Prostate gland (tissue), 2 donors: ENCODE results near the gene ME3. TPM values are rescaled to one million over a fixed set of nuclear protein-coding genes. Genes with fewer than 3 reads are reported as not detected.

Experiments
- DNase-seq: peaks from one replicate; pipeline ENCODE4 v3.0.0-alpha.2; 2019; ENCODE audit warnings: low spot score
- H3K27ac ChIP-seq, 2 donors: fragments of 200-600 bp; sonication (generic); 2 replicates each; pipeline ENCODE4 v1.5.1; 2017 to 2019
- H3K27me3 ChIP-seq: fragments of 200-600 bp; sonication (generic); replicated peaks from 2 replicates; pipeline ENCODE4 v1.5.1; 2019; ENCODE audit not compliant: insufficient read depth
- H3K36me3 ChIP-seq, 2 donors: fragments of 200-600 bp; sonication (generic); 1 replicate in 1 of 2; 2 replicates in 1 of 2; pipeline versions ENCODE4 v1.5.1 to v1.8.1; 2017 to 2019
- H3K4me1 ChIP-seq: fragments of 200-600 bp; sonication (generic); replicated peaks from 2 replicates; pipeline ENCODE4 v1.5.1; 2019
- H3K4me3 ChIP-seq, 2 donors: fragments of 200-600 bp; sonication (generic); 2 replicates each; pipeline ENCODE4 v1.5.1; 2017 to 2019
- H3K9me3 ChIP-seq: fragments of 200-600 bp; sonication (generic); 2 replicates; pipeline ENCODE4 v1.5.1; 2017
- POLR2A ChIP-seq: fragments of 450-650 bp; IDR thresholded peaks from one replicate; pipeline ENCODE4 v1.6.1; 2016; ENCODE audit warnings: antibody characterized with exemption, mild to moderate bottlenecking
- POLR2AphosphoS5 ChIP-seq: sonication (generic); formaldehyde crosslinking; IDR thresholded peaks from one replicate; pipeline ENCODE4 v1.6.1; 2017; ENCODE audit warnings: antibody characterized with exemption
- WGBS: methylation state at CpG from one replicate; pipeline ENCODE4 v1.1.5; 2018; 5-methylcytosine and 5-hydroxymethylcytosine counted together
- intact Hi-C: fragments of 100-400 bp; cut with DNase I; formaldehyde crosslinking; loops from one replicate; pipeline ENCODE4 v1.14.2; 2022
- total RNA-seq, 2 donors: library from RNA; depleted of rRNA; stranded (reverse); fragments of >200 nt; gene quantifications; one replicate each; pipeline ENCODE4 v1.1.0, GENCODE V29; 2016
- TF ChIP-seq, protein P1 (sequence below), 4 experiments: fragments of 200-600 bp in 2 of 4; fragments of 450-650 bp in 2 of 4; sonication (generic) in 2 of 4; IDR thresholded peaks; 1 replicate in 3 of 4; 2 replicates in 1 of 4; pipeline ENCODE4 v1.5.1; 2016 to 2019; ENCODE audit warnings: antibody characterized with exemption in 4 of 4, mild to moderate bottlenecking in 2 of 4, moderate library complexity in 2 of 4

The ME3 gene
- total RNA-seq, 2 donors from 2014 or later: 31.4 to 107 TPM

DNA sequence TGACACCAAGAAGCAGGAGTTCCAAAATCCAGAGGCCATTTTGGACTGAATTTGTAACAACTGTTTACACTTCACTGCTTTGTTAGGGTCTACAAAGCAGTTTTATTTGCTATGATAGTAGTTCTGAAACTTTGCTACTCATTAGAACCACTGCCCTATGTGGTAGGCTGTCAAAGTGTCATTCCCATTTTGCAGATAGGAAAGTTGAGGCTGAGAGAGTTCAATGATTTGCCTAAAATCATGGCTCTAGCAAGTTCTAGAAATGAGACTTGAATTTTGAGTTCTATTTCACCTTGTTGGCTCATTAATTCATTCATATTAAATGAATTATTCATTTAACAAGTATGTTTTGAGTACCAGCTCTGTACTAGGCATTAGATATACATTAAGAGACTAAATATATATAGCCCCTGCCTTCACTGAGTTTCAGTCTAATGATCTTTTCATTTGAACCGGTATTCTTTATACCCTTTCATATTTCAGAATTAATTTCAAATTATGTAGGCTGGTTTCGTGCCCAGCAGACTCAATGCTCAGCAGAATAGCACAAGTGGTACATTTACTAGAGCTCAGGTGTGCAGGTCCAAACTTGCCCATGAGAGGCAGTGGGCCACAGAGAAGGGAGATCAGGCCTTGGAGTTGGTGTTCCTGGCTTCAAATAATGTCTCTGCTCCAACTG is 93.5 kb downstream of the ME3 start:
- H3K27ac ChIP-seq: peak overlapping the region; percentile 18 to 39
- TF ChIP-seq, protein P1, sequence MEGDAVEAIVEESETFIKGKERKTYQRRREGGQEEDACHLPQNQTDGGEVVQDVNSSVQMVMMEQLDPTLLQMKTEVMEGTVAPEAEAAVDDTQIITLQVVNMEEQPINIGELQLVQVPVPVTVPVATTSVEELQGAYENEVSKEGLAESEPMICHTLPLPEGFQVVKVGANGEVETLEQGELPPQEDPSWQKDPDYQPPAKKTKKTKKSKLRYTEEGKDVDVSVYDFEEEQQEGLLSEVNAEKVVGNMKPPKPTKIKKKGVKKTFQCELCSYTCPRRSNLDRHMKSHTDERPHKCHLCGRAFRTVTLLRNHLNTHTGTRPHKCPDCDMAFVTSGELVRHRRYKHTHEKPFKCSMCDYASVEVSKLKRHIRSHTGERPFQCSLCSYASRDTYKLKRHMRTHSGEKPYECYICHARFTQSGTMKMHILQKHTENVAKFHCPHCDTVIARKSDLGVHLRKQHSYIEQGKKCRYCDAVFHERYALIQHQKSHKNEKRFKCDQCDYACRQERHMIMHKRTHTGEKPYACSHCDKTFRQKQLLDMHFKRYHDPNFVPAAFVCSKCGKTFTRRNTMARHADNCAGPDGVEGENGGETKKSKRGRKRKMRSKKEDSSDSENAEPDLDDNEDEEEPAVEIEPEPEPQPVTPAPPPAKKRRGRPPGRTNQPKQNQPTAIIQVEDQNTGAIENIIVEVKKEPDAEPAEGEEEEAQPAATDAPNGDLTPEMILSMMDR (IDR thresholded peaks at IDR 0.05): no peak
- TF ChIP-seq POLR2A: no peak
- TF ChIP-seq POLR2AphosphoS5: no peak
- H3K4me1 ChIP-seq: no peaks in the 10 kb centered on the region
- H3K9me3 ChIP-seq: no peaks in the 10 kb centered on the region
- no peak for DNase-seq
- H3K27me3 ChIP-seq: no peaks in the 10 kb centered on the region
- no peaks in the 10 kb centered on the region for H3K36me3 ChIP-seq
- no peak overlapping the region for H3K4me3 ChIP-seq
- intact Hi-C loops: no loop called here
- WGBS: 97% methylated on average over 2 of the region's 2 CpGs

DNA sequence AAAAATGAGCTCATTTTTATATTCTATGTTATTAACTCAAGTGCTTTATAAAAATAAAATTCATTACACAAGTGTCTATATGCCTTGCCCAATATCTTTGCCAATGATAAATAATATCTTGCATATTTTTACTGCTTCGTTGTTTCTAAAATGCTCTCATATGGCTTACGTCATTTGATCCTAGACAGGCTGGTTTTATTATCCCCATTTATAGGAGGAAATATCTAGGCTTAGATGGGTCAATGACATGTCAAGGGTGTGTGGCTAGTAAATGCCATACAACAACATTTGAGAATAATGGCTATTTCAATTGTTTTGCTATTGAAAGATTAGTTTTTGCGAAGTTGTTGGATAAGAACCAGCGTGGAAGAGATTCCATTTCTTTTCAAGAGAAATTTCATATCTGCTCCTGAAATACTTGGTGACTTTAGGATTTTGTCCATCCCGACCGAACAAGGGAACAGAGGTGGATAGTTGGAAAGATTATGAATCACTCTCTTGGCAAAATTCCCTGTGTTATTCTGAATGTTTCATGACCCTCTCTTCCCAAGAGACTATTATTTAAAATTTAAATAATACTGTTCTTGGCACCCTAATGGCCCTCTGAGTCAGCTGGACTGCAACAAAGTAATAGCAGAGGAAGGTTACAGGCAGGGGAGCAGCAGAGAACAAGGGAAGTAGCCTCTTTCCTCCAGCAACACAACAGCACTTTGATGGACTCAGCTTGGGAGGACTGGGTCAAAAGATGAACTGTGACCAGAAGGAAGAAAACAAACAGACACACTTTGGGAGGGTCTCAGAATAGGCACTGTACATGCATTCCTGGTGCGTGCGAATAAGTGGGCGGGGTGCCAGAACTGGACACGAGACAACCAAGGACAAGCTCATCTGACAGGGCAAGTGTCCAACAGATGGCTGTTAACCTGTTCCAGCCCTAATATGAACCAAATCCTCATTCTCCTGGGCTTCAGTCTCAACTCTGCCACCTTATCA is 94.5 kb downstream of the ME3 start:
- WGBS: 38% methylated on average over 10 of the region's 10 CpGs
- Histone ChIP-seq H3K4me1 (no peaks in the 10 kb centered on the region), H3K27ac (peak overlapping the region; percentile 18 to 39), H3K36me3 (no peaks in the 10 kb centered on the region), H3K27me3 (no peaks in the 10 kb centered on the region), H3K4me3 (no peak overlapping the region), H3K9me3 (no peaks in the 10 kb centered on the region)
- DNase-seq: peak; percentile 15
- TF ChIP-seq, protein P1 (IDR thresholded peaks at IDR 0.05): no peak
- TF ChIP-seq POLR2A: no peak
- TF ChIP-seq POLR2AphosphoS5: peak; percentile 75
- intact Hi-C loops: no loop called here

DNA sequence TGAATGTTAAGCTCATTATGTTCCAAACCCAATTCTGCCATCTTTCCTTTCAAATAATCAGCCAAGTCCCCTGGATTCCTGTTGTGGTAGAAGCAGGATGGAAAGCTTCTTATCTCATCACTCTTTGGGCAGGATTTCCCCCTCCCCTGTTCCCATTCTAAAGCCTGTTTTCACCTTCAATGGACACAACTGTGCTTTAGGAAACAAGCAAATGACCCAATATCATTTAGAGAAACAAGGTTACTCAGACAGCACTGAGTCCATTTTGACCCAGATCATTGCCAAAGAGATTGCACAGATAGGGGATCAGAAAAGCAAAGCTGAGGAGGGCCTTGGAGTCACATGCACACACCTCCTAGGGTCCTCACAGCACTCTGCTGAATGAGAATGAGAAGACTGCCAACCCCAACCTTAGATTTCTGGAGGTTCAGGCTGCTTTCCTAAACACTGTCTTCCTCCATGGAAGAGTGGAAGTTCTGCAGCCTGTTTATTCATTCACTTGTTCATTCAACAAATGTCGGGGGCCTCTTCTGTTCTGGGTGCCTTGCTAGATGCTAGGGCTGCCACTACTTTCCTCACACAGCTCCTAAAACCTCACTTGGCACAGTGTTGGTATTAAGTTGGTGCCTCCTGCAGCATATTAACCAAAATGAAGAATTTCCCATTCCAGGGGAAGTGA is 95.3 kb downstream of the ME3 start:
- H3K36me3 ChIP-seq: no peaks in the 10 kb centered on the region
- intact Hi-C loops: no loop called here
- no peak overlapping the region for H3K4me3 ChIP-seq
- no peak for TF ChIP-seq POLR2AphosphoS5
- no peak for TF ChIP-seq POLR2A
- TF ChIP-seq, protein P1 (IDR thresholded peaks at IDR 0.05): no peak
- H3K27me3 ChIP-seq: no peaks in the 10 kb centered on the region
- DNase-seq: no peak
- no peaks in the 10 kb centered on the region for H3K9me3 ChIP-seq
- no peak overlapping the region for H3K27ac ChIP-seq
- 83% methylated on average over 1 of the region's 1 CpG for WGBS
- H3K4me1 ChIP-seq: no peaks in the 10 kb centered on the region

DNA sequence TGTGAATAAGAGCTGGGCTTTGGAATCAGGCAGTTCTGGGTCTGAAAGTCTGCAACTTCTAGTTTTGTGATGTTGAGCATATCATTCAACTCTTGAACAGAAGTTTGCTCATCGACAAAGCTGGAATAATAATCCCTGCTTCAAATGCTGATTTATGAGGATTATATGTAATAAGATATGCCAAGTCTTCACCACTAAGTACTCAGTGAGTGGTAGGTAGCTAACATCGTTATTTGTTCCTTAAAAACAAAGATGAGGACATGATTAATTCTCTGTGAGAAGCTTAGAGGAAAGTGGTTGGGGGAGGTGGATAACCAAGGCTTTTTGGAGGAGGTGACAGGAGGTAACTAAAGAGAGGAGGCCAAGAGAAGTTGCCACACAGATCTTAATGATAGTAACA is 96.5 kb downstream of the ME3 start:
- TF ChIP-seq POLR2A (no peak), POLR2AphosphoS5 (no peak)
- TF ChIP-seq, protein P1 (IDR thresholded peaks at IDR 0.05): no peak
- Histone ChIP-seq H3K27me3 (no peaks in the 10 kb centered on the region), H3K4me1 (no peaks in the 10 kb centered on the region), H3K4me3 (no peak overlapping the region), H3K36me3 (no peaks in the 10 kb centered on the region), H3K27ac (no peak overlapping the region), H3K9me3 (no peaks in the 10 kb centered on the region)
- intact Hi-C loops: no loop called here
- no peak for DNase-seq
- WGBS: 46% methylated on average over 2 of the region's 2 CpGs
